GM12891 (cell line): Measurements from ENCODE around the gene TUBB6.

ENCODE experiments used
- POLR2A ChIP-seq: IDR thresholded peaks from 2 replicates; pipeline ENCODE4 v1.6.1; 2011; ENCODE audit warnings: low read depth, low read length, control low read depth
- POLR2AphosphoS5 ChIP-seq: IDR thresholded peaks from 2 replicates; pipeline ENCODE4 v1.6.1; 2011; ENCODE audit warnings: low read depth, low read length, control low read depth
- SPI1 ChIP-seq: IDR thresholded peaks from 2 replicates; pipeline ENCODE4 v1.6.1; 2011; ENCODE audit warnings: low read depth, low read length, control low read depth
- TAF1 ChIP-seq: IDR thresholded peaks from 2 replicates; pipeline ENCODE4 v1.6.1; 2011; ENCODE audit warnings: low read depth, low read length, control low read depth

GRCh38 chr18:12315911-12316310, 7.9 kb downstream of the TUBB6 start:
- TF ChIP-seq POLR2AphosphoS5 (no peak), TAF1 (no peak), POLR2A (no peak), SPI1 (no peak)
